Esophagus muscularis mucosa (tissue), 4 donors: ENCODE data around the gene HSPB6. TPM values are rescaled to one million over a fixed set of nuclear protein-coding genes. Genes with fewer than 3 reads are reported as not detected.
"Not testable (repeated sequence)": the region's sequence is repeated elsewhere in the genome, so short reads cannot be mapped to it uniquely, and the experiment has no call there.

Experiments
- DNase-seq: peaks from one replicate; pipeline ENCODE4 v3.0.0-alpha.2; 2017; ENCODE audit errors: extremely low spot score
- H3K27ac ChIP-seq, 4 donors: fragments of 200-600 bp; sonication (generic); replicated peaks in 1 of 4; 1 replicate in 3 of 4; 2 replicates in 1 of 4; pipeline ENCODE4 v1.5.1; 2016 to 2019; ENCODE audit warnings: mild to moderate bottlenecking in 1 of 4
- H3K27me3 ChIP-seq, 4 donors: fragments of 200-600 bp; sonication (generic); one replicate each; pipeline versions ENCODE4 v1.5.1 to v1.6.0; 2016 to 2019
- H3K36me3 ChIP-seq, 4 donors: fragments of 200-600 bp; sonication (generic); one replicate each; pipeline ENCODE4 v1.5.1; 2016 to 2019
- H3K4me1 ChIP-seq, 4 donors: fragments of 200-600 bp; sonication (generic); one replicate each; pipeline ENCODE4 v1.5.1; 2016 to 2019
- H3K4me3 ChIP-seq, 4 donors: fragments of 200-600 bp; sonication (generic); 1 replicate in 2 of 4; 2 replicates in 2 of 4; pipeline ENCODE4 v1.5.1; 2016 to 2019; ENCODE audit warnings: mild to moderate bottlenecking in 4 of 4, moderate library complexity in 1 of 4
- H3K9me3 ChIP-seq, 4 donors: fragments of 200-600 bp; sonication (generic); 1 replicate in 3 of 4; 2 replicates in 1 of 4; pipeline ENCODE4 v1.5.1; 2016 to 2019
- EP300 ChIP-seq: sonication (generic); formaldehyde crosslinking; IDR thresholded peaks from one replicate; pipeline ENCODE4 v1.6.1; 2017; ENCODE audit warnings: antibody characterized with exemption
- POLR2A ChIP-seq: fragments of 450-650 bp; IDR thresholded peaks from one replicate; pipeline ENCODE4 v1.6.1; 2017; ENCODE audit warnings: antibody characterized with exemption, moderate library complexity, mild to moderate bottlenecking, low read depth
- POLR2AphosphoS5 ChIP-seq, 2 donors: sonication (generic); formaldehyde crosslinking; IDR thresholded peaks; one replicate each; pipeline ENCODE4 v1.6.1; 2017; ENCODE audit warnings: antibody characterized with exemption in 2 of 2
- WGBS: methylation state at CpG from one replicate; pipeline ENCODE4 v1.1.5; 2018; 5-methylcytosine and 5-hydroxymethylcytosine counted together
- intact Hi-C: fragments of 100-400 bp; cut with DNase I; formaldehyde crosslinking; loops from one replicate; pipeline ENCODE4 v1.15.1; 2023
- total RNA-seq, 4 donors: library from RNA; depleted of rRNA; stranded (reverse); fragments of >200 nt; gene quantifications; one replicate each; pipeline versions ENCODE4 v1.1.0 to v1.2.1, GENCODE V29; 2016
- TF ChIP-seq, protein P1 (sequence below), 3 experiments: fragments of 200-600 bp in 2 of 3; fragments of 450-650 bp in 1 of 3; sonication (generic) in 2 of 3; IDR thresholded peaks; one replicate each; pipeline ENCODE4 v1.5.1; 2017 to 2019; ENCODE audit warnings: antibody characterized with exemption in 3 of 3, mild to moderate bottlenecking in 2 of 3, moderate library complexity in 1 of 3

HSPB6 gene
- total RNA-seq, 4 donors from 2014 or later, result 64.4 to 146 (median 105) TPM

DNA sequence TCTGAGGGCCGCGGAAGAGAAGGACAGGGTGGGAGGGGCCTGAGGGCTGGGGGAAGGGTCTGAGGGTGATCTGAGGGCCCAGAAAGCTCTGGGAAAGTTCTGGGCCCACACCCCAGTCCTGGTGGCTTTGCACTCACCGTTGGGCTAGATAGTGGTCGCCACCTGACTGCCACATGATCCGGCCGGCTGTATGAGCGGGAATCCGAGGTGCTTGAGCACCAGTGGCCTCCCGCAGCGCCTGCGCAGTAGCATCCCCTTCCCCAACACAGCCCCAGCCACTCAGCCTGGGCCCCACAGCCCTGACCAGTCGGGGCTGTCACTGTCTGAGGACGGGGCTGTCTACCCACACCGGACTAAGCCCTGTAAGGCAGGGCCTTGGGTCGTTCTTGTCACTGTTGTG lies 40.8 kb upstream of the HSPB6 start:
- intact Hi-C loops, result no loop called here
- DNase-seq, result no peak
- no peak overlapping the region for H3K27ac ChIP-seq
- peaks cover 0 to 10% (median 4%) of the 10 kb centered on the region in 4 donors for H3K4me1 ChIP-seq
- no peaks in the 10 kb centered on the region for H3K9me3 ChIP-seq
- peak overlapping the region in 1 of 4 donors; percentile 14 for H3K4me3 ChIP-seq
- H3K27me3 ChIP-seq, result peaks cover 0 to 70% (median 7%) of the 10 kb centered on the region in 4 donors
- TF ChIP-seq EP300 (no peak), POLR2AphosphoS5 (IDR thresholded peaks at IDR 0.05) (no peak), POLR2A (no peak)
- TF ChIP-seq, protein P1, sequence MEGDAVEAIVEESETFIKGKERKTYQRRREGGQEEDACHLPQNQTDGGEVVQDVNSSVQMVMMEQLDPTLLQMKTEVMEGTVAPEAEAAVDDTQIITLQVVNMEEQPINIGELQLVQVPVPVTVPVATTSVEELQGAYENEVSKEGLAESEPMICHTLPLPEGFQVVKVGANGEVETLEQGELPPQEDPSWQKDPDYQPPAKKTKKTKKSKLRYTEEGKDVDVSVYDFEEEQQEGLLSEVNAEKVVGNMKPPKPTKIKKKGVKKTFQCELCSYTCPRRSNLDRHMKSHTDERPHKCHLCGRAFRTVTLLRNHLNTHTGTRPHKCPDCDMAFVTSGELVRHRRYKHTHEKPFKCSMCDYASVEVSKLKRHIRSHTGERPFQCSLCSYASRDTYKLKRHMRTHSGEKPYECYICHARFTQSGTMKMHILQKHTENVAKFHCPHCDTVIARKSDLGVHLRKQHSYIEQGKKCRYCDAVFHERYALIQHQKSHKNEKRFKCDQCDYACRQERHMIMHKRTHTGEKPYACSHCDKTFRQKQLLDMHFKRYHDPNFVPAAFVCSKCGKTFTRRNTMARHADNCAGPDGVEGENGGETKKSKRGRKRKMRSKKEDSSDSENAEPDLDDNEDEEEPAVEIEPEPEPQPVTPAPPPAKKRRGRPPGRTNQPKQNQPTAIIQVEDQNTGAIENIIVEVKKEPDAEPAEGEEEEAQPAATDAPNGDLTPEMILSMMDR (IDR thresholded peaks at IDR 0.05), result no peak
- WGBS, result 7% methylated on average over 14 of the region's 15 CpGs
- H3K36me3 ChIP-seq, result no peaks in the 10 kb centered on the region

DNA sequence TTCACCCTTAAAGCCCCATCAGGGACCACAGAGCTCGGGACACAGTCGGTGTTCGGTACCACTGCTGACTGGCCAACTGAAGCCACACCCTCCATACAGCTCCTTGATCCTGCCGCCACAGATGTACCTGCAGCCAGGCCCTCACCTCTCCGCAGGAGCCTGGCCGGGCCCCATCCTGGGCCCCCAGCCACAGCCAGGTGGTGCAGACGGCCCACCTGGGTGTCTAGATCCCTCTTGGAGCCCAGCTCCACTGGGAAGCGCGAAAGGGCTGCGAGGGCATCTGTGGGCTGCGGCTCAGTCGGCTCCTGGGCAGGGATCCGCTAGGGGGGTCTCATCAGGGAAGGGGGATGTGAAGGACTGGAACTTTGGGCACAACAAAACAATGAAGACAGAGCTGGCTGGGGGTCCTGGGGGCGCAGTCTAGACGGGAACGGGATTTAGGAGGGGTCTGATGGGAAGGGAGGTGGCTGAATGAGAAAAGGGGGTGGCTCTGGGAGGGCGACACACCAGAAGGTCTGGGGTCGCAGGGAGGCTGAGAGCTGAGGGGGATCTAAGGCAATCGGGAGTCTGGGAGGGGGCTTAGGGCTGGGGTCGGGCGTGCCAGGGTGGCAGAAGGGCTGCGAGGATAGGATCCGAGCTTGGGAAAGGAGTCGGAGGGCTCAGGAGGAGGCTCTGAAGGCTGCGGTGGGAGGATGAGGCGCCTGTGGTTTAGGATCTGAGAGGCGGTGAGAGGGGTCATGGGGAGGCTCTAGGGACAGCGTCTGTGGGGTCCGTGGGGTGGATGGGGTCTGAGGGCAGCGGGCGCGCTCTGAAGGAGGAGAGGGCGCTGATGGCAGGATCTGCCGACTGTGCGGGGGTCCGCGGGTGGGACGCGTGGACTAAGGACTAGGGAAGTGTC lies 40.1 kb upstream of the HSPB6 start:
- intact Hi-C loops, result no loop called here
- Histone ChIP-seq H3K27me3 (peaks cover 0 to 66% (median 7%) of the 10 kb centered on the region in 4 donors), H3K27ac (no peak overlapping the region), H3K36me3 (no peaks in the 10 kb centered on the region), H3K9me3 (no peaks in the 10 kb centered on the region), H3K4me3 (peak overlapping the region in 1 of 4 donors; percentile 14), H3K4me1 (peaks cover 0 to 10% (median 4%) of the 10 kb centered on the region in 4 donors)
- TF ChIP-seq EP300 (no peak), POLR2AphosphoS5 (IDR thresholded peaks at IDR 0.05) (no peak), POLR2A (no peak)
- TF ChIP-seq, protein P1 (IDR thresholded peaks at IDR 0.05), result no peak
- WGBS, result 20% methylated on average over 34 of the region's 39 CpGs
- no peak for DNase-seq

DNA sequence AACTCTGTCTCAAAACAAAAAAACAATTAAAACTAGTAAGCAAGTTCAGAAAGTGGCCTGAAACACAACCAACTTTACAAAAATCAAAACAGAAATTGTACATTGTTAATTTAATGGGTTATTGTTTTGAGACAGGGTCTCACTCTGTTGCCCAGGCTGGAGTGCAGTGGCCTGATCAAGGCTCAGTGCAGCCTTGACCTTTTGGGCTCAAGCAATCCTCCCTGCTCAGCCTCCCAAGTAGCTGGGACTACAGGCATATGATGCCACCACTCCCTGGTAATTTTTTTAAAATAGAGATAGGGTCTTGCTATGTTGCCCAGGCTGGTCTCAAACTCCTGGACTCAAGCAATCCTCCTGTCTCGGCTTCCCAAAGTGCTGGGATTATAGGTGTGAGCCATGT lies 38.7 kb upstream of the HSPB6 start:
- H3K9me3 ChIP-seq, H3K27ac ChIP-seq, H3K4me3 ChIP-seq, DNase-seq, intact Hi-C loops, H3K36me3 ChIP-seq: not testable (repeated sequence)
- Histone ChIP-seq H3K27me3 (peaks cover 0 to 64% (median 7%) of the 10 kb centered on the region in 4 donors), H3K4me1 (peaks cover 0 to 10% (median 4%) of the 10 kb centered on the region in 4 donors)
- 89% methylated on average over 1 of the region's 1 CpG for WGBS

DNA sequence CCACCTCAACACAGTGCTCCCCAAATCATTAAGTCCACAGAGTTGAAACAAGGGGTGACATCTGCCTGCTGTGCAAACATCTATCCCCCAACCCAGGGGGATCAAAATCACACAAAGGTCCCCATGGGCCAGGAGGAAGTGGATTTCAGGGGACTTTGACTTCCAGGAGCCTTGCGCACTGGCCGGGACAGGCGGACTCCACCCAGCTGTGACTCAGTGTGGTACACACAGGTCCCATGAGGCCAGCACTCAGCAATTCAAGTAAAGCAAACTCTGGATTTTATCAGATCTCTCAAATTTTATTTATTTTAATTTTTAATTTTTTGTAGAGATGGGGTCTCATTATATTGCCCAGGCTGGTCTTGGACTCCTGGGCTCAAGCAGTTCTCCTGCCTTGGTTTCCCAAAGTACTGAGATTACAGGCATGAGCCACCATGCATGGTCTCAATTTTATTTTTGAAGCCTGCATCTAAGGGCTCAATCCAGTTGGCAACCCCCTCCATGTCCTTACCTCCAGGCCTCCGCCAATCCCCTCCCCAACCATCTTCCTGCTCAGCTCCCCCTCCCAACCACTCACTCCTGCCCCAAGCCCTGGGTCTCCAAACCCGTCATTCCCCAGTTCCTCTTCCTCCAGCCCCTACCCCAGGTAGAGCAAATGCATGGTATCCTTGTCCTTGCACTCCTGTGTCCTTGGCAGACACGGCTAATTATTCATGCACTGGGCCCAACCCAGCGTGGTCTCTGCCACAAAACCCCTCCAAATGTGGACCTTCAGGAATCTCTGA lies 36.7 kb upstream of the HSPB6 start:
- 75% methylated on average over 7 of the region's 7 CpGs for WGBS
- intact Hi-C loops, result no loop called here
- no peak for DNase-seq
- Histone ChIP-seq H3K4me3 (no peak overlapping the region), H3K9me3 (no peaks in the 10 kb centered on the region), H3K36me3 (no peaks in the 10 kb centered on the region), H3K27ac (no peak overlapping the region), H3K27me3 (peaks cover 0 to 50% (median 6%) of the 10 kb centered on the region in 4 donors), H3K4me1 (peaks cover 0 to 10% (median 4%) of the 10 kb centered on the region in 4 donors)
- TF ChIP-seq POLR2AphosphoS5 (IDR thresholded peaks at IDR 0.05), result no peak
- no peak for TF ChIP-seq EP300
- TF ChIP-seq, protein P1 (IDR thresholded peaks at IDR 0.05), result no peak
- no peak for TF ChIP-seq POLR2A

DNA sequence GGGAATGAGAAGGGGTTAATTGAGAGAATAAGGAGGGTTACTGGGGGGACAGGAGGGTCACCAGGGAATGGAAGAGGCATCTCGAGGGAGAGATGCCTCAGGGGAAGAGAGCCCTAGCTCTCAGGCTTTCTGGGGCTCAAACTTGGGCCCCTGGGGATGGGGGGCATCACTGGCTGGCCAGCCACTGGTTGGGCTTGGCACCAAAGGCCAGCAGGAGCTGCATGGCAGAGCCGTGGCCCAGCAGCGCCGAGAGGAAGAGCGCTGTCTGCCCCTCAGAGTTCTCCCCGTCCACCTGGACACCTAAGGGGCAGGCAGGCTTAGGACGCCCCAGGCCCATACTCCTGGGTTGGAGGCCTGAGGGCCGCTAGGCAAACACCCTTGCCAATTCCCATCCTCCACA lies 36.1 kb upstream of the HSPB6 start:
- 38% methylated on average over 1 of the region's 8 CpGs for WGBS
- peaks cover 0 to 43% (median 3%) of the 10 kb centered on the region in 4 donors for H3K27me3 ChIP-seq
- H3K9me3 ChIP-seq, result no peaks in the 10 kb centered on the region
- H3K4me1 ChIP-seq, result peaks cover 0 to 10% (median 4%) of the 10 kb centered on the region in 4 donors
- H3K4me3 ChIP-seq, result no peak overlapping the region
- no peak overlapping the region for H3K27ac ChIP-seq
- no peaks in the 10 kb centered on the region for H3K36me3 ChIP-seq
- intact Hi-C loops, result no loop called here
- no peak for TF ChIP-seq POLR2AphosphoS5 (IDR thresholded peaks at IDR 0.05)
- no peak for TF ChIP-seq EP300
- TF ChIP-seq, protein P1 (IDR thresholded peaks at IDR 0.05), result no peak
- no peak for TF ChIP-seq POLR2A
- no peak for DNase-seq
